T-helper 9 cell (primary cell): Measurements from ENCODE around the gene IRF9.
A peak's percentile ranks its signal among the peaks of the same experiment; 100 is the strongest.

Experiments
- DNase-seq: peaks from one replicate; pipeline ENCODE4 v3.0.0-alpha.2; 2020

The IRF9 gene

DNA sequence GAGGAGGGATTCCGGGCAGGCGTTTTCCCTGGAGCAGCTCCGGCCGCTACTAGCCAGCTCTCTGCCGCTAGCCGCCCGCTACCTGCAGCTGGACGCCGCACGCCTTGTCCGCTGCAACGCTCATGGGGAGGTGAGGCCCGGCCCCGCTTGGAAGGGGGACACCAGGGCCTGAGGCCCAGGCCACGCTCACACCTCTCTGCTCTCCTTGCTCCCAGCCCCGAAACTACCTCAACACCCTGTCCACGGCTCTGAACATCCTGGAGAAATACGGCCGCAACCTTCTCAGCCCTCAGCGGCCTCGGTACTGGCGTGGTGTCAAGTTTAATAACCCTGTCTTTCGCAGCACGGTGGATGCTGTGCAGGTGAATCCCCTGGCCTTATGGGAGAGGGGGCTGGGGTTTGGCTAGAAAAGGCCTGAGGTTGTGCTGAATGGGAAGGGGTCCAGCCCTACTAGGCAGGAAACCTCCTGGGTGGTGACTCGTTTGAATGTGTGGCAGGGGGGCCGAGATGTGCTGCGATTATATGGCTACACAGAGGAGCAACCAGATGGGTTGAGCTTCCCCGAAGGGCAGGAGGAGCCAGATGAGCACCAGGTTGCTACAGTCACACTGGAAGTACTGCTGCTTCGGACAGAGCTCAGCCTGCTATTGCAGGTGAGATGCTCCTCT is 13.2 kb upstream of the IRF9 start:
- no peak for DNase-seq

DNA sequence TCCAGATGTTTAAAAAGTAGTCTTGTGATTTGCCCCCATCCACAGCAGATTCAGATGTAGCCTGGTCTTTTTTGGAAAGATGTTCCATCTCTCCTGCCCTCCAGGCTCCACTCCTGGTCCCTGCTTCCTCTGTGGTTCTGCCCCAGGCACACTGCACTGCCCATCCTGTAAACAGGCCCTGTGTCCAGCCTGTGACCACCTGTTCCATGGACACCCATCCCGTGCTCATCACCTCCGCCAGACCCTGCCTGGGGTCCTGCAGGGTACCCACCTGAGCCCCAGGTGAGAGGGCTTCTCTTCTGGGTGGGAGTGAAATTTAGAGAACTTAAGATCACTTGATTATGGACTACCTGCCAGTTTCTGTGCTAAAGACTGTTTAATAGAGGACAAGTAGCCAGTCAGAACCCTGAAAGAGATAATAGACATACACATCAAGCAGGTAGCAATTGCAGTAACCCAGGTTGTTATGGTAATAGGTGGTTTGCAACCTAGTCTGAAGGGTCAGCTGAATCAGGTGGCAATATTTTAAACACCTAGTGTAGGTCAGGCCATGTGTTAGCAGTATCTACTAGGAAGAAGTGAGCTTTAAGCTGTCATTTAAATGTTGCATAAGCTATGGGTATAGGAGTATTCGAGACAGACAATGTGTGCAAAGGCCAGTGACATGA is 11.6 kb upstream of the IRF9 start:
- no peak for DNase-seq

DNA sequence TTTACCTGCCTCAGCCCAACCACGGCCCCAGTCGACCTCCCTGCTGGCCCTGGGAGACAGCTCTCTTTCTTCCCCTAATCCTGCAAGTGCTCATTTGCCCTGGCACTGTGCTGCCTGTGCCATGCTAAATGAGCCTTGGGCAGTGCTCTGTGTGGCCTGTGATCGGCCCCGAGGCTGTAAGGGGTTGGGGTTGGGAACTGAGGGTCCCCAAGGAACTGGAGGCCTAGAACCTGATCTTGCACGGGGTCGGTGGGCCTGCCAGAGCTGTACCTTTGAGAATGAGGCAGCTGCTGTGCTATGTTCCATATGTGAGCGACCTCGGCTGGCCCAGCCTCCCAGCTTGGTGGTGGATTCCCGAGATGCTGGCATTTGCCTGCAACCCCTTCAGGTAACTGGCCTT is 11.0 kb upstream of the IRF9 start:
- no peak for DNase-seq

DNA sequence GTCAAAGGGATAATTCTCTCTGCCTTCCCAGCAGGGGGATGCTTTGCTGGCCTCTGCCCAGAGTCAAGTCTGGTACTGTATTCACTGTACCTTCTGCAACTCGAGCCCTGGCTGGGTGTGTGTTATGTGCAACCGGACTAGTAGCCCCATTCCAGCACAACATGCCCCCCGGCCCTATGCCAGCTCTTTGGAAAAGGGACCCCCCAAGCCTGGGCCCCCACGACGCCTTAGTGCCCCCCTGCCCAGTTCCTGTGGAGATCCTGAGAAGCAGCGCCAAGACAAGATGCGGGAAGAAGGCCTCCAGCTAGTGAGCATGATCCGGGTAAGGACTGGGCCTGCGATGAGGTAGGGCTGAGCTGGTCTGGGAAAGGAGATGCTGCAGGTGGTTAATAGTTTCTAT is 10.5 kb upstream of the IRF9 start:
- DNase-seq, result no peak

DNA sequence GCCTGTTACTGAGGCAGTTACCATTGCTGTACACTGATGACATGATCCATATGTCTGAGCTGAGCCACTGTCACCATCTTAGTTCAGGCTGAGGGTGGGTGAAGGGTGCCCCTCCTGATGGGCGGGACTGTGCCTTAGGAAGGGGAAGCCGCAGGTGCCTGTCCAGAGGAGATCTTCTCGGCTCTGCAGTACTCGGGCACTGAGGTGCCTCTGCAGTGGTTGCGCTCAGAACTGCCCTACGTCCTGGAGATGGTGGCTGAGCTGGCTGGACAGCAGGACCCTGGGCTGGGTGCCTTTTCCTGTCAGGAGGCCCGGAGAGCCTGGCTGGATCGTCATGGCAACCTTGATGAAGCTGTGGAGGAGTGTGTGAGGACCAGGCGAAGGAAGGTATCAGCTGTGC is 10.1 kb upstream of the IRF9 start:
- no peak for DNase-seq

DNA sequence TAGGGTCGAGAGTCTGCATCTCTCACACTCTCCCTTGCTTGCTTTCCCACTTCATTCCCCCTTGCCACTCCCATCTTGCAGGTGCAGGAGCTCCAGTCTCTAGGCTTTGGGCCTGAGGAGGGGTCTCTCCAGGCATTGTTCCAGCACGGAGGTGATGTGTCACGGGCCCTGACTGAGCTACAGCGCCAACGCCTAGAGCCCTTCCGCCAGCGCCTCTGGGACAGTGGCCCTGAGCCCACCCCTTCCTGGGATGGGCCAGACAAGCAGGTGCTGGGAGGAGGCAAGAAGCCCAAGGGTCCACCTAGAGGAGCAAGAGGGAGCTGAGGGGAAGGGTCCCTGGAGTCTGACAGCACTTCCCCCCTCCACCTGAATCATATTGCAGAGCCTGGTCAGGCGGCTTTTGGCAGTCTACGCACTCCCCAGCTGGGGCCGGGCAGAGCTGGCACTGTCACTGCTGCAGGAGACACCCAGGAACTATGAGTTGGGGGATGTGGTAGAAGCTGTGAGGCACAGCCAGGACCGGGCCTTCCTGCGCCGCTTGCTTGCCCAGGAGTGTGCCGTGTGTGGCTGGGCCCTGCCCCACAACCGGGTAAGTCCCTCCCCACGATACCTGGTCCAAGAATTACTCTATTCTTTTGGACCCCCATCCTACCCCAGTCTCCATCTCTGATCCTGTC is 9.5 kb upstream of the IRF9 start:
- no peak for DNase-seq

DNA sequence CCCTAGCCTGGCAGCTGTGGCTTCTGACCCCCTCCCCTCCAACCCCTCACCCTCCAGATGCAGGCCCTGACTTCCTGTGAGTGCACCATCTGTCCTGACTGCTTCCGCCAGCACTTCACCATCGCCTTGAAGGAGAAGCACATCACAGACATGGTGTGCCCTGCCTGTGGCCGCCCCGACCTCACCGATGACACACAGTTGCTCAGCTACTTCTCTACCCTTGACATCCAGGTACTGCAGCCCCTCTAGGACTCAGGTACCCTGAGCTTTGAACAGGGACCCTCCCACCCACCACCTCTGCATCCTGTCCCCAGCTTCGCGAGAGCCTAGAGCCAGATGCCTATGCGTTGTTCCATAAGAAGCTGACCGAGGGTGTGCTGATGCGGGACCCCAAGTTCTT is 6.0 kb upstream of the IRF9 start:
- no peak for DNase-seq

DNA sequence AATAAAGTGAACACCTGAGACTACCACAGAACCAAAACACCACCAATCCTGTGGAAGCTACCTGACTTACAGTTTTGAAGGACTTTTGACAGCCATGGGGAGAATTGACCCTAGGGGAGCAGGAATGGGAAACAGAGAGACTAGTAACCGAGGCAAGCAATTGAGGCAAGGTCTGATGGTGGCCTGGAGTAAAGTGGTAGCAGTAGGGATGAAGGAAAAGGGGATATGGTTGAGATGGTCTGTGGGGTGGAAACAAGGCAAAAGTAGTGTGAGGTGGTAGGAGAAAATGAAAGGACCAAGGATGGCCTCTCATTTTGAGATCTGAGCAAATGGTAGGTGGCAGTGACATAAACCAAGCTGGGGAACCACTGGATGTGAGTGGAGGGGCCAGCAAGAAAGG is 4.2 kb upstream of the IRF9 start:
- DNase-seq, result no peak

DNA sequence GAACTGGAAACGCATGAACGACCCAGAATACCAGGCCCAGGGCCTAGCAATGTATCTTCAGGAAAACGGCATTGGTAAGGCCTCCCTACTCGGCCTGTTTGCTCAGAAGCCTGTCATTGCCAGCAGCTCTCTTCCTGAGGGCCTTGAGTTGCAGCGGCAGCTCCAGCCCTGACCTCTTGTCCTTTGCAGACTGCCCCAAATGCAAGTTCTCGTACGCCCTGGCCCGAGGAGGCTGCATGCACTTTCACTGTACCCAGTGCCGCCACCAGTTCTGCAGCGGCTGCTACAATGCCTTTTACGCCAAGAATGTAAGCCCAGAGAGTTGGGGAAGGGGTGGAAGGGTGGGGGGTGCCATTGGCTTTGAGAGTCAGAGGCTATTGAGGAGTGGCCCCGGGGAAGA is 3.7 kb upstream of the IRF9 start:
- DNase-seq, result no peak

DNA sequence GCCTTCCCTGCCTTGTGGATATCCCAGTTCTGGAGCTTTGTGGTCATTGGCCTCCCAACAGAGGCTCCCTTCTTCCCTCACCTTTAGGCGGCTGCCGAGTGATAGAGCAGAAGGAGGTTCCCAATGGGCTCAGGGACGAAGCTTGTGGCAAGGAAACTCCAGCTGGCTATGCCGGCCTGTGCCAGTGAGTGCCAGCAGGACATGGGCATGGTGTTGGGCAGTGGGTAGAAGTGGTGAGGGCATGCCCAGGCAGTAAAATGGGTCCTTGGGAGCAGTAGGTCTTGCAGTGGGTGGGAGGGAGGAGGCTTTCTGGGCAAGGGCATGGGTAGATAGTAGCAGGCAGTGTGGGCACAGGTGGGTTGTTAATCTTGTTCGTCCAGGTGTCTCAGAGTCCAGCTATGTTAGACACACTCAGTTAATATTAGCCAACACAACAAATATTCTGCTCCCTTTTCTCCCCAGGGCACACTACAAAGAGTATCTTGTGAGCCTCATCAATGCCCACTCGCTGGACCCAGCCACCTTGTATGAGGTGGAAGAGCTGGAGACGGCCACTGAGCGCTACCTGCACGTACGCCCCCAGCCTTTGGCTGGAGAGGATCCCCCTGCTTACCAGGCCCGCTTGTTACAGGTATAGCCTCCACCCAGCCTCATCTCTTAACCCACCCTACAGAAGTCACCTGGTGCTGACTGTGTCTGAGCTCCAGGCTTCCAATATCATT is 1.1 kb upstream of the IRF9 start:
- DNase-seq, result no peak

DNA sequence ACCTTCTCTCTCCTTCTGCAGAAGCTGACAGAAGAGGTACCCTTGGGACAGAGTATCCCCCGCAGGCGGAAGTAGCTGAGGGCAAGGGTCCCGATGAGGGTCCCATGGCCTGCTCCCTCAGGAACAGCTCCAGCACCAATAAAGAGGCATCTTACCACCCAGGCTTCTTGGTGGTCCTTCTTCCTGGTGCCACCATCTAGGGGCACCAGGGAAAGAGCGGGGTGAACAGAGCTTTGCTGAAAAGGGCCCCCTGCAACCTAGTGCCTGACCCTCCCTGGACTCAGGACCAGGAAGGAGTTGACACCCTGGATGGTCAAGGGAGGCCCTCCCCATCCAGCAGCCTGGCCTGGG is 591 bp upstream of the IRF9 start:
- DNase-seq, result no peak

DNA sequence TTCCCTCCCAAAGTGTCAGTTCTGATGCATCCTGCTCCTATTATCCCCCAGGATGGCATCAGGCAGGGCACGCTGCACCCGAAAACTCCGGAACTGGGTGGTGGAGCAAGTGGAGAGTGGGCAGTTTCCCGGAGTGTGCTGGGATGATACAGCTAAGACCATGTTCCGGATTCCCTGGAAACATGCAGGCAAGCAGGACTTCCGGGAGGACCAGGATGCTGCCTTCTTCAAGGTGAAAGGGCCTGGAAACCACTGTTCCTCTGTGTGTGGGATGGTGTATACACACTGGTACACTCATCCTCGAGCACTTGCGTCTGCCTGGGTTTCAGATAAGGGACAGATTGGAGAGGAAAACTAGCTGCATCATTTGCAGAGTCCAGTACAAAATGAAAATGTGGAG is 1.0 kb downstream of the IRF9 start:
- DNase-seq, result no peak

DNA sequence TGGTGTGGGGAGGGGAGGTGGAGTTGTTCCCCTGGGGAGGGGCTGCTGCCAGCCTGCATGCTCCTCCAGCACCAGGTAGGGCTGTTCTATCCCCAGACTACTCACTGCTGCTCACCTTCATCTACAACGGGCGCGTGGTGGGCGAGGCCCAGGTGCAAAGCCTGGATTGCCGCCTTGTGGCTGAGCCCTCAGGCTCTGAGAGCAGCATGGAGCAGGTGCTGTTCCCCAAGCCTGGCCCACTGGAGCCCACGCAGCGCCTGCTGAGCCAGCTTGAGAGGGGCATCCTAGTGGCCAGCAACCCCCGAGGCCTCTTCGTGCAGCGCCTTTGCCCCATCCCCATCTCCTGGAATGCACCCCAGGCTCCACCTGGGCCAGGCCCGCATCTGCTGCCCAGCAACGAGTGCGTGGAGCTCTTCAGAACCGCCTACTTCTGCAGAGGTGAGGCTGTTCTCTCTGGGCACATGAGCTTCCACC is 3.5 kb downstream of the IRF9 start:
- DNase-seq, result no peak

DNA sequence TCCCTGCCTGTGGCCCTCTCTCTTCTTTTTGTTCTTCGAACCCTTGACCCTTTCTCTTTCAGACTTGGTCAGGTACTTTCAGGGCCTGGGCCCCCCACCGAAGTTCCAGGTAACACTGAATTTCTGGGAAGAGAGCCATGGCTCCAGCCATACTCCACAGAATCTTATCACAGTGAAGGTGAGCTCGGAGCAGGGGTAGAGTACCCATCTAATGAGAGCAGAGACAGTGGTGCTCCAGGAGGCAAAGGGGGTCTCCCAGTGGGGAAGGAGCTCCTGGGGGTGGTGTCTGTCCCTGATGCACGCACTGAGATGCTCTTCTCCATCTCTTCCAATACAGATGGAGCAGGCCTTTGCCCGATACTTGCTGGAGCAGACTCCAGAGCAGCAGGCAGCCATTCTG is 4.7 kb downstream of the IRF9 start:
- DNase-seq, result no peak

DNA sequence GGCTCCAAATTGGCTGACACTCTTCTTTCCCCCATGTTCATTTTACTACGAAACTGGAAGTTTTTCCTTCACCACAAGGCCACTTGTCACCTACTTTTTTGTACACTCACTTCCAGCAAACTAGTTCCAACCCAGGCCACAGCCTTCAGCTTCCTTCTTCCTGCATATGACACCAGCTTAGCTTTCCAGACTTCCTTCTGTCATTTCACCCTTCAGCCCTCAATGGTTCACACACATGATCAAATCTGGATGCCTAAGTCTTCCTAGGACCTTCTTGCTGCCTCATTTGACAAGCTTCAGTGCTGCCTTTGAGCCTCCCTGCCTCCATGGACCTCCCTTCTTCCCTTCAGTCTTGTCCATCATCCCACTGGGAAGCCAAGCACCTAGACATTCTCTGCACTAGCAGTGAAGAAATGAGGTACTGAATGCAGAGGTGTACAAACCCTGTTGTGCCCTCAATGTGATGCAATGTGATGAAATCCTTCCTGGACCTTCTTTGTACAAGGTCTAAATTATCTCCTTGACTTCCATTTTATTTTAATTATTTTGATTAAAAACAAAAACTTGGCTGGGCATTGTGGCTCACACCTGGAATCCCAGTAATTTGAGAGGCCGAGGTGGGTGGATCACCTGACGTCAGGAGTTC is 6.5 kb downstream of the IRF9 start:
- no peak for DNase-seq

DNA sequence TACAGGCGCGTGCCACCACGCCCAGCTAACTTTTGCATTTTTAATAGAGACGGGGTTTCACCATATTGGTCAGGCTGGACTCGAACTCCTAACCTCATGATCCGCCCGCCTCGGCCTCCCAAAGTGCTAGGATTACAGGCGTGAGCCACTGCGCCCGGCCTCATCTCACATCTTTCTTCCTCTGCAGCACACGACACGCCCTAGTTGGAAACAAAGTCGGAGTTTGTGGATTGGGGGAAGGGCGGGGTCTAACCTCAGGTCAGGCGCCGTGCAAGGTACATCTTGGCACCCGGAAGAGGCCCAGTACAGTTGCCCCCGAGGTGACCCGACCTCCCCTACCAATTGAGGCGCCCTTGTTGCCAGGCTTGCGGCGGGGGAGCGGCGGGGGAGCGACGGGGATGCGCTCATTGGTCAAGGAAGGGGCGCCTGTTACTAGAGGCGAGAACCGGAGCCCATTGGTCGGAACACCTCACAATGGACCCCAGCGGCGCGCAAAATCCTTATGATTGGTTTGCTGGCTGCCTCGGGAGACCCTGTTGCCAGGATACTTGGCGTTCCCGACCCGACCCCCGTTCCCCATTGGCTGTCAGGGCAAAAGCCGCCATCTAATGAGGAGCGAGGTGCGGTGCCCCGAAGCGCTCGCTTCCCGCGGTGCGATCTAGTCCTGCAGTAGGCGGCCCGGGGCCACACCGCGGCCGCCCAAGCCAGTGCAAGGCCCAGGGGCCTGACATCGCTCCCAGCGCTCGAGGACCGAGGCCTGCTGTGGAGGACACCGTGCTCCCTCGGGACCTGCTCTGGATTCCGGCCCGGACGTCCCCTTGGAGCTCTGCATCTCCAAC is 10.6 kb downstream of the IRF9 start, which contains the start of gene REC8:
TSS of gene REC8 (plus strand) at position 659 of the 839 bp plus-strand sequence. CDS start 473 bp downstream, outside the sequence.
- peak; percentile 49 for DNase-seq

DNA sequence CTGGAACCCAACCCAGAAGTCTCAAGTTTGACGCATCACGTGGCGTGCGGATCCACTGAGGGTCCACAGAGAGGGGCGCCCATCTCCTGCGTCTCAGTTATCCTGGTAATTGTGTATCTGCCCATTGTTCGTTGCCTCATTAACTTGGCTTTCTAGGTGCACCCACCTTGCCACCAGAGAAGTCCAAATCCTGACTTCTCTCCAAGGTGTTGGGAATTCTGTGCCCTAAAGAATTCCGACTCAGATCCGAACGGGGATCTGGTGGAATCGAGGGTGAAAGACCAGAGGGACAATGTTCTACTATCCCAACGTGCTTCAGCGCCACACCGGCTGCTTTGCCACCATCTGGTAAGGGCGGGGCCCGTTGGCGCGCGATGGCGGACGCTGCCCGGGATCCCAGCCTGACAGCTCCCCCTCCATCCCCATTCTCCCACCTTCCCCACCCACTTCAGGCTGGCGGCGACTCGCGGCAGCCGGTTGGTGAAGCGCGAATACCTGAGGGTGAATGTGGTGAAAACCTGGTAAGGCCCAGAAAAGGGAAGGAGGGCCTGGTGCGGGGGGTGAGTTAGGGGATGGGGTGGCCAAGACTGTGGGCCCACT is 11.3 kb downstream of the IRF9 start:
- no peak for DNase-seq

DNA sequence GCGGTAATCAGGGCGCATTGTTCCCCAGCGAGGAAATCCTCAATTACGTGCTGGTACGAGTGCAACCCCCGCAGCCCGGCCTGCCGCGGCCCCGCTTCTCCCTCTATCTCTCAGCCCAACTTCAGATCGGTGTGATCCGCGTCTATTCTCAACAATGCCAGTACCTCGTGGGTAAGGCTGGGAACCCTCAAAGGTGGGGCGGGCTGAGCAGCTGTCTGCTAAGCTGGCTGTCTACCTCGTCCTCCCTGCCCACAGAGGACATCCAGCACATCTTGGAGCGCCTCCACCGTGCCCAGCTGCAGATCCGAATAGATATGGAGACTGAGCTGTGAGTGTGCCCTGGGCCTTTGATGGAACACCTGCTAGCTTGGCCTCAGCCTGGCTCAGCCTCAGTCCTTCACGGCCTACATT is 11.8 kb downstream of the IRF9 start:
- DNase-seq, result no peak

DNA sequence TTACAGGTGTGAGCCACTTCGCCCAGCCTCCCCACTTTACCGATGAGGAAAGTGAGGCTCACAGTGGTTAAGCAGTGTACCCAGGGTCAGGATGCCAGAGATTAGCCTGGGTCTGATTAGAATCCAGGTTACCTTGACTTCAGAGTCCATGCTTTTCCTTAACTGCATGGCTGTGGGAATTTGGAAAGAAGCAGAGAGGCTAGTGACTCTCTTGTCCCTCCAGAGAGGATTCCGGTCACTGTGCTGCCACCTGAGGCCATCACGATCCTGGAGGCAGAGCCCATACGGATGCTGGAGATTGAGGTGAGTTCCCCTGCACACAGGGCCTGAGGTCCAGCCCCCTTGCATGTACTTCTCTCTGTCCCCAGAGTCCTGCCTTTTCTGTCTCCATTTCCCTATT is 15.5 kb downstream of the IRF9 start:
- DNase-seq, result no peak

DNA sequence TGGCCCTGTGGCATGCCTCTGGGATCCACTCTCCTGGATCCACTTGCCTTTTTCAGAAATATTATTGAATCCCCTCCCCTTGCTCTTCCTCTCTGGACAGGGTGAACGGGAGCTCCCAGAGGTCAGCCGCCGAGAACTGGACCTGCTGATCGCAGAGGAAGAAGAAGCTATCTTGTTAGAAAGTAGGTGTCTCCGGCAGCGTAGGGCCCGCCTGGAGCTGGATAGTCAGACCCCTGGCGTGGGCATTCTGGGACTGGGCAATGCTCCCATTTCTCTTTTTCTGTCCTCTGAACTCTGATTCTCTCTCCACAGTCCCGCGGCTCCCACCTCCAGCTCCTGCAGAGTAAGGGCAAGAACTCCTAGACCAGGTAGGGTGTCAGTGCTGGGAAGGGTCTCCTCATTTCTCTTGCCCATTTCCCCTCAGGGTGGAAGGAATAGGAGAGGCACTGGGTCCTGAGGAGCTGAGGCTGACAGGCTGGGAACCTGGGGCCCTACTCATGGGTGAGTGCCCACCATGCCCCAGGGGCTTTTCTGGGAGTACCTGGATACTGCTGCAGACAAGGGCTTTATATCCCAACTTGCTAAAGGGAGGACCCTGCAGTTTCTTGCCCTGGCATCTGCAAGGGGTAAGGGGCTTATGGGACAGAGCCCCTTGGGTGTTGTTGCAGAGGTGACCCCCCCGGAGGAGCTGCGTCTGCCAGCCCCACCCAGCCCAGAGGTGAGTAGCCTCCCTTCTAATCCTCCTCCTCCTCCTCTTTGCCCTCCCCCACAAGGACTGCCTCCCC is 16.2 kb downstream of the IRF9 start:
- DNase-seq, result no peak

DNA sequence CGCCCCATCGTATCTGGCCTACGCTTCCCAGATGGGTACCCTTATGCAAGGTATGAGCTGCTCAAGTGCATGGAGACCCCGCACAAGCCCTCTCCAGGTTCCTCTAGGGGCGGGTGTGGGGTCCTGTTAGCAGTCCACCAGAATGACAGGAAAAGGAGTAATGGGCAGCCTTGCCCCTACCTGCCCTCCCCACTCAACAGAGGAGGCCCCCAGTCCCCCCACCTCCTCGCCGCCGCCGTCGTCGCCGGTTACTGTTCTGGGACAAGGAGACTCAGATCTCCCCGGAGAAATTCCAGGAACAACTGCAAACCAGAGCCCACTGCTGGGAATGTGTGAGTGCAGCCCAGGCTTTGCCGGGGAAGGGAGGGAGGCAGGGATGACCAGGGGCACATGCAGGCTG is 16.8 kb downstream of the IRF9 start:
- no peak for DNase-seq
